ENCODE results near the gene INHBA.

The INHBA gene

DNA sequence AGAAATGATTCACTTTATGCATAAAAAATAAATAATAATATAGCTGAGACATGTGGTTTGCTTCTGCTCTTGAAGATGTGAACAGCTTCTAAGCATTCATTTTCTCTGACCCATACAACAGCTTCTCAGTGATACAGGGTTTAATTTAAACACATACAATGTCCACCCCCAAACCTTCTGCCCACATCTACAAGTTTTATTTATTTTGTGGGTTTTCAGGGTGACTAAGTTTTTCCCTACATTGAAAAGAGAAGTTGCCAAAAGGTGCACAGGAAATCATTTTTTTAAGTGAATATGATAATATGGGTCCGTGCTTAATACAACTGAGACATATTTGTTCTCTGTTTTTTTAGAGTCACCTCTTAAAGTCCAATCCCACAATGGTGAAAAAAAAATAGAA is 17.2 kb downstream of the INHBA start:
- DNase-seq: no peak

- no peak for DNase-seq
Observed at GRCh38 chr7:41682422-41682821, 20.5 kb downstream of the INHBA start.

GRCh38 chr7:41679566-41679965 is 23.3 kb downstream of the INHBA start:
- DNase-seq: no peak

- DNase-seq: no peak
Observed at GRCh38 chr7:41674505-41675023, 28.3 kb downstream of the INHBA start.

GRCh38 chr7:41661596-41661995 is 41.3 kb downstream of the INHBA start:
- no peak for DNase-seq

DNA sequence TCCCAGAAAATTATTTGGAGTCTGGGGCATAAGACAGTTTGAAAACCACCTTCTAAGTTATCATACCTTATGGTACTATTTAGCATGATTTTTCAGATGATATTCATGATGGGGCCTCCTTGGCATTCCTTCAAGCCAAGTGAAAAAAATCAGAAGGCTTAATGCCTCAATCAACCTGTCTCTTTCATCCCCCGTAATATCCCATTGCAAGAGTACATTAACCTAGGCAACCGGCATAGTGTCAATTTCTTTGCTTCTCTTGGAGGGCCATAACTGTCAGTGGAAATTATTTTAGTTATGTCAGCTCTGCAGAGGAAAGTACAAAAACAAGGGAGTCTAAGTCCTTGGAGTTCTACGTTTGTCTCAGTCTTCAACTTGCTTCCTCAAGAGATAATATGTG is 43.4 kb downstream of the INHBA start:
- no peak for DNase-seq

DNA sequence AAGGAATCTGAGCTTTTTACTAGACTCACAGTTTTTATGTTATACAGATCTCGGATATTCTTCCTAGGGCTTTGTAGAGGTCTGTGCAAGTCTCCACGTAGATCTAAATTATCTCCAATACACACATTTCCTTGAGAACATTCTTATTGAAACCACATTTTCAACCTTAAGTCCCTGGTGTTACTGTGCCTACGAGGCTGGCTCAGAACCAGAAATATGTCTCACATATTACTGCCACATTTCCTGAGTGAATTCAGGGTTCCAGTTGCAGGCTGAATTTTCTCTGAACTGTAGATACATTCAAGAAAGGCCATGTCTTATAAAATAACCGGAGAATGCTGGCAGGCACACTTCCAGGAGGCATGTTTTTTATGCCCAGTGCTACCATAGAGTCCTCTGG is 46.5 kb downstream of the INHBA start:
- no peak for DNase-seq

DNA sequence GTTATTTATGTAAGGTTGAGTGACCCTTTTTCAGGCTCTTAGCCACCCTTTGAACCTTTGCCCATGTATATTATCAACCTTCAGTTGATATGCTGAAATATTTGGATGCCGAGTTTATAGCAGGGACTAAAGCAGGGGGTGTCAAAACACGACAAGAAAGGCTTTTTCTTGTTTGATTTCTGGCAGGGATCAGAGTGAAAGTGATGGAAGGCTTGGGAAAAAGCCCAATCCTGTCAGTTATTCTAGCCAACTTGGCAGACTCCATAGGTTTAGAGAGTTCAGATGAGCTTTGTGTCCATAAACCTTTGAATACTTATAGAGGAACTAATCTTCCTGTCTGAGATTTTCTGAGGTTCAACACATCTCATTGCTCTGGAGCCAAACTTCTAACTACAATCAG is 47.5 kb downstream of the INHBA start:
- DNase-seq: no peak

- no peak for DNase-seq
Observed at GRCh38 chr7:41652267-41652666, 50.6 kb downstream of the INHBA start.

GRCh38 chr7:41648501-41648900 is 54.4 kb downstream of the INHBA start:
- DNase-seq: no peak

DNA sequence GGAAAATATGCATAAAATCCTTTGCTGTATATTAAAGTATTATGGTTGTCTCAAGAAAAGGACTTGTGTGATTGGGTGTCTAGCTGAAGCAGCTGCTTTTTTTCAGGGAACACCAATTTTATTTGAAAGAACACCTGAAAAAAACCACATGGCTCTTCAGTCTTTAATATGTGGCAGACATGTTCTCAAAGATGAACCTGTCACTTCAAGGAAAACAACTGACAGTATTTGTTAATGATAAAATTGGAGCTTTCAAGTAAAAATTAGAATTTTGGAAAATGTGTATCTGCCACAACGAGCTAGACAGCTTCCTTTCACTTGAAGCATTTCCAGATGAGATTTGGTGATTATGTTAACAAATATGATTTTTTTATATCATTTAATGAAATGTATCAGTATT is 59.3 kb downstream of the INHBA start:
- no peak for DNase-seq

- no peak for DNase-seq
Observed at GRCh38 chr7:41641665-41642014, 61.2 kb downstream of the INHBA start.

DNA sequence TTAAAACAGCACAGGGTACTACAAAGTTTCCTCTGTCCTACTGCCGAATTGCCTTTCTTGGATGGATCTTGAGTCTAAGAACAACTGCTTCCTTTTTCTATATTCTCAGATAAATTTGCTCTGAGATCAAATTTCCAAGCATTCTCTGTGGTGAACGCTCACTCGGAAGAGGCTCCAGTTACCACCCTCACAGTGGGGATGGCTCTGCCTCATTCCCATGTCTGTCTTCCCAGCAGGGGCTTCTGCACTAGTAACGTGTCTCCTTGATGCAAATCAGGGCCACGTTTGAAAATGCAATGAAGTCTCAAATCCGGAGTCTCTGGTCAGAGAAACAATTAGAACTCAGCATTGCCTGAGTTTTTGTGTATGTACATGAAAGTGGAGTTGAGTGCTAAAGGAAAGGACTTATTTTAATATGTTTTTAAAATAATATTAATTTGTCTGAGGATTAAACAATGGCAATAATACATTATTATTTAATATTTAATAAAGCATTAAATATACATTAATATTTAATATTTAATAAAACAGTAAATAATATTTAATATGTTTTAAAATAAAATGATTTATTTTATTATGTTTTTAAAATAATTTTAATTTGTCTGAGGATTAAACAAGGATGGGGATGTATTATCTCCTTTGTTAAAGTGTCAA is 61.8 kb downstream of the INHBA start:
- DNase-seq: no peak

GRCh38 chr7:41640487-41640886 is 62.4 kb downstream of the INHBA start:
- DNase-seq: no peak

DNA sequence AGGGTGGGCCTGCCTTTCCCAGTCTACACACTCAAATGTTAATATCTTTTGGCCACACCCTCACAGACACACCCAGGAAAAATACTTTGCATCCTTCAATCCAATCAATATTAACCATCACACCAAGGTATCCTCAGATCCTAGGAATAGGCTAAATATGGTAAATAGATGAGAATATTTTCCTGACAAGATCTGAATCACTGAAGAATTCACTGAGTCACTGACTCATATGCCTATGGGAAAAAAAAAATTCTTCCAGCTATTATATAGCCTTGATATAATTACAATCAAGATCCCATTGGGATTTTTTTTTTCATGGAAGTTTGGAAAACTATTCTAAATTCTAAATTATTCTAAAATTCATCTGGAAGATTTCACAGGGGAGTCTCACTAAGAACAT is 65.8 kb downstream of the INHBA start:
- DNase-seq: no peak
